Right forelimb (tissue), 1 donor: ENCODE results near the gene PLOD3.
"Not testable (repeated sequence)": the region's sequence is repeated elsewhere in the genome, so short reads cannot be mapped to it uniquely, and the experiment has no call there.

ENCODE experiments used
- DNase-seq: peaks from one replicate; pipeline ENCODE4 v3.0.0-alpha.2; 2018

Gene PLOD3

DNA sequence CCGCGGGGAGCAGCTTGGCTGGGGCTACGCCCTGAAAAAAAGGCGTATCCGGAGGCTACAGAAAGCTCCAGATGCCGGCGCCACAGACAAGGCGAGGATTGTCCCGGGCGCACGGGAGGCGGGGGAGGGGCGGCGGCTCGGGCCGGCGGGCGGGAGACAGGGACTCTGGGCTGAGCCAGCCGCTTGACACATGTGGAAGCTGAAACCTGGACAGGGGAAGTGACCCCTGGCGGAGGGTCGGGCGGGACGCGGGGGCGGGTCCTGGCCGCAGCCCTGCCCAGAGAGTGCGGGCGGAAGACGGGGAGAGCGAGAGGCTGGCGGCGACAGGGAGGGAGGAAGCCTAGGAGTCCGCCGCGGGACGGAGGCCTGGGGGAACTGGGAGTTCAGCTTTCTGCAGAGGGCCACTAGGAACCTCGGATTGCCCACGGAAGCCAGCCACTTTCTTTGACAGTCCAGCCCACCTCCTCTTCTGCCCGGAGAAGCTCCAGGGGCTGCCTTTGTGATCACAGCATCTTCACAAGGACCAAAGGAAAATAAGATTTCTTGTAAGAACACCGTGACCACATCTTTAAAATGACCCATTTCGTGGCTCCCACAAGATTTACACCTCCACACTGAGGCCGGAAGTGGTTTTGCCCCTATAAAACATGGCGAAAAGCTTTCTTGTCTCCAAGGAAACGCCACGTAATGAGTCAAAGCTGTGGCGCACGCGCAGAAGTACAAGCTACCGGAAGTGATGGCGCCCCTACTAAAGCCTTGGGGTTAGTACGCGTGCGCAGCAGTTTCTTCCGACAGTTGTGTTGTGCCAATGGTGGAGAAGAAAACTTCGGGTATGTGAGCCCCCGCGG, at the start of gene PLOD3, which contains the start of gene ZNHIT1:
TSS of gene PLOD3 (minus strand) at position 194 of the 848 bp plus-strand sequence. CDS start 307 bp downstream, outside the sequence.
TSS of gene ZNHIT1 (plus strand) at position 778 of the 848 bp plus-strand sequence. CDS start at position 809, 31 bp downstream.
- DNase-seq = peak; percentile 94

DNA sequence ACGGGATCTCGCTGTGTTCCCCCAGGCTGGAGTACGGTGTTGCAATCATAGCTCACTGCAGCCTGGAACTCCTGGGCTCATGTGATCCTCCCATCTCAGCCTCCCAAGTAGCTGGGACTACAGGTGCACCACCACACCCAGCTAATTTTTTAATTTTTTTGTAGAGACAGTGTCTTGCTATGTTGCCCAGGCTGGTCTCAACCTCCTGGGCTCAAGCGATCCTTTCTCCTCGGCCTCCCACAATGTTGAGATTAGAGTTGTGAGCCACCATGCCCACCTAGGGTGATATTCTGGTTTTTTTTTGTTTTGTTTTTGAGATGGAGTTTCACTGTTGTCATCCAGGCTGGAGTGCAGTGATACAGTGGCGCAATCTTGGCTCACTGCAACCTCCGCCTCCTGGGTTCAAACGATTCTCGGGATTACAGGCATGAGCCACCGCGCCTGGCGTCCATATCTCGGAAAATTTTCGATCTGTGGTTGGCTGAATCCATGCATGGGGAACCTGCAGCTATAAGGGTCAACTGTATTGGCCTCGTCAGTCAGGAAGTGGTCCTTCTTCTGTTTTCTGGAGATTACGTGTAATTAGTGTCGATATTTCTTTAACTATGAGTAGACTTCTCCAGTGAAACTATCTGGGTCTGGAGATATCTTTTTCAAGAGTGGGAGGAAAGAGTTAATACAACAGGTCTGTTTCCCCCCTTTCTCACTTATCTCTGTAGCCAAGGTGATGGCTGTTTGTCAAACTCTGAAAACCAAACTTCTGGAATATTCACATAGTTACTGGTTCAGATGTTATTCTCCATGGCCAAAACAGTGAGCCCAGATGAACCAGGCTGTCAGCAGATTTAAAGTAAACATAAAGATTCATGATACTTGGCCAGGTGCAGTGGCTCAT, 48.5 kb upstream of the PLOD3 start:
- no peak for DNase-seq

DNA sequence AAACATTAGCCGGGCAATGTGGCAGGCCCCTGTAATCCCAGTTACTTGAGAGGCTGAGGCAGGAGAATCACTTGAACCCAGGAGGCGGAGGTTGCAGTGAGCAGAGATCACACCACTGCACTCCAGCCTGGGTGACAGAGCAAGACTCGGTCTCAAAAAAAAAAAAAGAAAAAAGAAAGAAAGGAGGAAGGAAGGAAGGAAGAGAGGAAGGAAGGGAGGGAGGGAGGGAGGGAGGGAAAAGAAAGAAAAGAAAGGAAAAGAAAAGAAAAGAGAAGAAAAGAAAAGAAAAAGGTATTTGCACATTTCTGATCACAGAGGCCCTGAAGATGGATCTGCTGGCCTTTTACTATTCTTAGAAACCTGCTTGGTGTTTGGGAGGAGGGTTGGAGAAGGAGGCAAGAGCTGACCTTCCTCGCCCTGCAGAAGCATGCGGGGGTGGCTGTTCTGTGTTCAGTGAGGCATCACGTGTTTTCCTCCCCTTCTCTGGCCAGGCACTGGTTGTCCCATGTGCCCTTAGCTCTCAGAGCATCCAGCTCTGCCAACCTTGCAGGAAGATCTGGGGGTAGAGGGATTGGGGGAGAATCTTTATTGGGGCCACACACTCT, 46.8 kb upstream of the PLOD3 start:
- DNase-seq = not testable (repeated sequence)

- no peak for DNase-seq
Measured at GRCh38 chr7:101258243-101258731, 40.9 kb upstream of the PLOD3 start.

- DNase-seq = no peak
Measured at GRCh38 chr7:101255796-101256195, 38.4 kb upstream of the PLOD3 start.

GRCh38 chr7:101253199-101253598, 35.8 kb upstream of the PLOD3 start:
- DNase-seq = not testable (repeated sequence)

- DNase-seq = peak; percentile 98
Measured at GRCh38 chr7:101251871-101252659, 34.7 kb upstream of the PLOD3 start.

GRCh38 chr7:101250324-101250723, 32.9 kb upstream of the PLOD3 start:
- no peak for DNase-seq

DNA sequence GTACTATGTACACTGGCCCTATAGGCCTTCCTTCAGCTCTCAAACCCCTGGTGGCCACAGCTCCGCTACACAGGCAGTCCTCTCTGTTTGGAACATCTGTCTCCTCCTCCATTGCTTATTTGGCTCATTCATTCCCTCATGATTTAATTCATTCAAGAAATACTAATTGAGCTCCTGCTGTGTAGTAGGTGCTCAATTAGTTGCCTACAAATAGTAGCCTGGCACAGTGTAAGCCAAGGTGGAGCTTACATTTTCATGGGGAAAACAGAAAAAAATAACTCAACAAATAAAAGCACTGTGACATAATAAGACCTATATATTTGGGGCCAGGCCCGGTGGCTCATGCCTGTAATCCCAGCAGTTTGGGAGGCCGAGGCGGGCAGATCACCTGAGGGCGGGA, 30.9 kb upstream of the PLOD3 start:
- no peak for DNase-seq

DNA sequence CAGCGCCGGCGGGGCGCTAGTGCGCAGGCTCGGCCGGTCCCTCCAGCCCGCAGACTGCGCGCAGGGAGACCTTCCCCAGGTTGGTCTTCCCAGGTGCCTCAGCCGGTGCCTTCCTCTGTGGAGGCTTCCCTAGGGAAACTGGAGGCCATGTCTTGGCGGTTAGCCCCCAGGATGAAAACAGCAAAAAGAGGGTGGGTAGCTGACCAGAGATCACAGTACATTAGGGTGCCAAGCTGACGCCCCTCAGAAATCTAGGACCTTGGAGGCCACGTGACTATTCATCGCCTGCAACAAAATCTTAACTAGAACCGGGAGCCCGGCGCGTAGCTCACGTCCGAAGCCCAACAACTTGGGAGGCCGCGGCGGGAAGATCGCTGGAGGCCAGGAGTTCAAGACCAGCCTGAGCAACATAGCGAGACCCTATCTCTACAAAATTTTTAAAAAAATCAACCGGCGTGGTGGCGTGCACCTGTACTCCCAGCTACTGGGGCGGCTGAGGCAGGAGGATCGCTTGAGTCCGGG, 27.8 kb upstream of the PLOD3 start:
- DNase-seq = no peak

GRCh38 chr7:101244375-101245146, 27.2 kb upstream of the PLOD3 start, which contains the start of gene FIS1:
Gene FIS1 (minus strand): TSS chr7:101245081. CDS start chr7:101245004, 77 bp downstream.
- peak; percentile 95 for DNase-seq

GRCh38 chr7:101243646-101244374, 26.4 kb upstream of the PLOD3 start:
- DNase-seq = no peak

DNA sequence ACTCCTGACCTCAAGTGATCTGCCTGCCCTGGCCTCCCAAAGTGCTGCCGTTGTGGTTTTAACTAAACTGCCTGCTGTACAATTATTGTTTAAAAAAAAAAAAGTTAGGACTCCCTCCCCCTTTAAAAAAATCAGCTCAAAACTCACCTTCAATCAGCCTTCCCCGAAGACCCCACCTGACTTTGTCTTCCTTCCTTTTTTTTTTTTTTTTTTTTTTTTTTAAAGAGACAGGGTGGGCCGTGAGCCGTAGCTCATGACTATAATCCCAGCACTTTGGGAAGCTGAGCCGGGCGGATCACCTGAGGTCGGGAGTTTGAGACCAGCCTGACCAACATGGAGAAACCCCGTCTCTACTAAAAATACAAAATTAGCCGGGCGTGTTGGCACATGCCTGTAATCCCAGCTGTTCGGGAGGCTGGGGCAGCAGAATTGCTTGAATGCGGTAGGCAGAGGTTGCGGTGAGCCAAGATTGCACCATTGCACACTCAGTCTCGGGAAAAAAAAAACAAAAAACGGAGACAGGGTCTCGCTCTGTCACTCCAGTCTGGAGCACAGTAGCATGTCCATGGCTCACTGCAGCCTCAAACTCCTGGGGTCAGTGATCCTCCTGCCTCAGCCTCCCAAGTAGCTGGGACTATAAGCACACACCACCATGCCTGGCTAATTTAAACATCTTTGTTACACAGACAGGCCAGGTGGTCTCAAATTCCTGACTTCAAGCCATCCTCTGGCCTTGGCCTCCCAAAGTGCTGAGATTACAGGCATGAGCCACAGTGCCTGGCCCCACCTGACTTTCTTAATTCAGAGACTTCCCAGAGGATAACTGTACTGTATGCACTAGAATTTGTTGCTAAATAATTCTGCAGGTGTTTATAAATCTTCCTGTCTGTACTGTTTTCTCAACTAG, 24.3 kb upstream of the PLOD3 start:
- no peak for DNase-seq

DNA sequence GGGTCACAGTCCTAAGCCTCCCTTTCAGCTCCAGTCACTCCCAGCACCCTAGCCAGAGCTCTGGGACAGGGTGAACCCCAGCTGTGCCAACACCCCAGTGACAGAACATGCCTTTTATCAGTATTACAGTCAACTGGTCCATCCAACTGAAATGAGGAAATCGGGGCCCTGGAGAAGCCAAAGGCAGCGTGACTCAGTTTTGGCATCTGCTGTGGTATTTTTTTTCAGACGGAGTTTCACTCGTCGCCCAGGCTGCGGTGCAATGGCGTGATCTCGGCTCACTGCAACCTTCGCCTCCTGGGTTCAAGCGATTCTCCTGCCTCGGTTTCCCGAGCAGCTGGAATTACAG, 23.6 kb upstream of the PLOD3 start:
- DNase-seq = no peak

DNA sequence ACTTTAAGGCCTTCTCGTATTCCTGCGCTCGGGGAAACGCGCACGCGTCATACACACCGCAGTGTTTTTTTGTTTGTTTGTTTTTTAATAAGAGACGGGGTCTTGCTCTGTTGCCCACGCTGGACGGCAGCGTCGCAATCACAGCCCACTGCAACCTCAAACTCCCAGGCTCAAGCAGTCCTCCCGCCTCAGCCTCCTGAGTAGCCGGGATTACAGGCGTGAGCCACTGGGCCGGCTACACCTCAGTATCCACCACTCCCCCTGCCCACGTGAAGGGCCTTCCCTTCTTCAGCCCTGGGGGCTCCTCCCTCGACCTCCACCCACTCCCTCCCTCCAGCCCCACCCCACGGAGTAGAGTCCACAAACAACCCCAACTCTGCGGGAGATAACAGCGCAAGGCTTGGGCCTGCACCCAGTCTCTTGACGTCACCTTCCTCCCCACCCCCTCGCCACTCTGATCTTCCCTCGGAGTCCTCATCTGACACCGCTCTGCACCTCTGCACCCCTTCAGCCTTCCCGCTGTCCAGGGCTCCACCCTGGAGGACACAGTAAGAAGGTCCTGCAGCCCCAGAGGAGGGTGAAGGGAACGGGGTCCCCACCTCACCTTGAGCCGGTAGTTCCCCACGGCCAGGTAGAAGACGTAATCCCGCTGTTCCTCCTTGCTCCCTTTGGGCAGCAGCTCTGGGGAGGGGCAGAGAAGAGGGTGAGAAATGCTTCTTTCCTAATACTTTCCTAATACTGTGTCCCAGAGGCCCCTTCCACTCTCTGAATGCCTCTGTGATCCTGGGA, 23.0 kb upstream of the PLOD3 start:
- DNase-seq = no peak

GRCh38 chr7:101239951-101240220, 22.5 kb upstream of the PLOD3 start:
- DNase-seq = no peak

- DNase-seq = no peak
Measured at GRCh38 chr7:101239191-101239950, 22.0 kb upstream of the PLOD3 start.
